HG03066 (cell line): ENCODE data around the gene KIAA1191.
"Not testable (repeated sequence)": the region's sequence is repeated elsewhere in the genome, so short reads cannot be mapped to it uniquely, and the experiment has no call there.

Experiments
- ATAC-seq: cut with Tn5 transposase; IDR thresholded peaks from one replicate; pipeline ENCODE4 v1.9.1; 2021; ENCODE audit warnings: low read depth; ENCODE audit not compliant: unreplicated experiment

Gene KIAA1191

GRCh38 chr5:176319827-176320554 is 41.6 kb downstream of the KIAA1191 start:
- no peak for ATAC-seq

DNA sequence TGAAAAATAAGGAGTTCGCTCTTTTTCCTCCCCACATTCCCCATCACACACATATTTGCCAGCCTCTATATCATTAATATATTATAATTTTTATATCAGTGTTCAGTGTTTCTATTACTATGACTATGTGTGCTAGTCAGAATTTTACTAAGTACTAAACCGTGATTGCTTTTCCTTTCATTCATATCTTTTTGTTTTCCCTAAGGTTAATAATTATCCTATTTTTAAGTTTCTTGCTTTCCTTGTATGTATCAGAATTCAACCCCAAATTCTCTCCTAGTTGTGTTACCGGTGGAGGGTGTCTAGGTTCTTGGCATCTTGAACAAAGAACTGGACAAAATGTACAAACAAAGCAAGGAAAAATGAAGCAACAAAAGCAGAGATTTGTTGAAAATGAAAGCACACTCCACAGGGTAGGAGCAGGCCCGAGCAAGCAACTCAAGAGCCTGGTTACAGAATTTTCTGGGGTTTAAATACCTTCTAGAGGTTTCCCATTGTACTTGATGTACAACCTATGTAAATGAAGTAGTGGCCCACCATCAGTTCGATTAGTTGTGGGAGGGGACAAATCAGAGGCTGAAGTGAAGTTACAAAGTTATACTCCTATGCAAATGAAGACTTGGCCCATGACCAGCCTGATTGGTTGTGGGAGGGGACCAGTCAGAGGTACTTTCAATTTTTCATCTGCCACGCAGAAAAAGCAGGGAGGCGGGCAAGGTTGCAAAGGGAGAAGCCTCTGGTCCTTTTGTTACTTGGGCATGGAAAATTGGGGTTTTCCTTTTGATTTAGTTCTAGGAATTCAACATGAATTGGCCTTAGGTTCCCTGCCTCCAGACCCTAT is 43.8 kb downstream of the KIAA1191 start:
- no peak for ATAC-seq

GRCh38 chr5:176305356-176305755 is 56.2 kb downstream of the KIAA1191 start:
- not testable (repeated sequence) for ATAC-seq
